NCI-H2107 treated with DMSO at 0.1 percent for 48 hours (cell line): ENCODE data around the gene CCDC83.
A peak's percentile ranks its signal among the peaks of the same experiment; 100 is the strongest.
"Not testable (repeated sequence)": the region's sequence is repeated elsewhere in the genome, so short reads cannot be mapped to it uniquely, and the experiment has no call there.

Source experiments
- DNase-seq: peaks from one replicate; lab custom pipeline; 2025; ENCODE audit not compliant: unreplicated experiment; lab: John Stamatoyannopoulos, UW

The CCDC83 gene

DNA sequence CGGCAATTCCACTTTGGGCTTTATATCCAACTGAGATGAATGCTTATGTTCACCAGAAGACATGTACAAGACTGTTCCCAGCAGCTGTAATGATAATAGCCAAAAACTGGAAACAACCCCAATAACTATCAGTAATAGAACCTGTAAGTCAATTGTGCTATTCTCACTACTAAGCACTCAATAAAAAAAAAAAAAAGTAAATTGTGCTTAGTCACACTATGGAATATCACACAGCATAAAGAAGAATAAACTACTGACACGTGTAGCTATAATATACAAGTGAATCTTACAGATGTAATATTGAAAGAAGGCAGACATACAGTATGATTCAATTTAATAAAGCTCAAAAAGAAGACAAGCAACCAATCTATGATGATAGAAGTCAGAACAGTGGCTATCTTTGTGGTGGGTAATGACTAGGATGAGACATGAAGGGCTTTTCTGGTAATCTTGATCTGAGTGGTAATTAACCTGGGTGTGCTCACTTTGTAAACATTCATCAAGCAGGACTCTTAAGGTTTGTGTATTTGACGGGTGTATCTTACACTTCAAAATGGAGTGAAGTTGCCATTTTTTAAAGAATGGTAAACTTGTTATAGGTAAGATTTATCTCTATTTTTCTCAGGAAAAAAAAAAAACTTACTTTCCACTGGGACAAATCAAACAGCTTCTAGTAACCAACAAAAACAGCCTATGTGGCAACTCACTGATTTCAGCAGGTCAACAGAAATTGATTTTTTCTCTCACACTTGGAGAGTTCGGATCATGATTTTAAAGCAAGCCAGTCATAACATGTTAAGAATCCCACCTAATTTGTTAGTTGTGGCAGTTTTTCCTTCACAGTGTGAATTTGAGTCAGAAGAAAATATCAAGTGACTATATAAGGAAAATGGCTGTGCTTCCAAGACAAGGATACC is 84.2 kb downstream of the CCDC83 start:
- DNase-seq = no peak

DNA sequence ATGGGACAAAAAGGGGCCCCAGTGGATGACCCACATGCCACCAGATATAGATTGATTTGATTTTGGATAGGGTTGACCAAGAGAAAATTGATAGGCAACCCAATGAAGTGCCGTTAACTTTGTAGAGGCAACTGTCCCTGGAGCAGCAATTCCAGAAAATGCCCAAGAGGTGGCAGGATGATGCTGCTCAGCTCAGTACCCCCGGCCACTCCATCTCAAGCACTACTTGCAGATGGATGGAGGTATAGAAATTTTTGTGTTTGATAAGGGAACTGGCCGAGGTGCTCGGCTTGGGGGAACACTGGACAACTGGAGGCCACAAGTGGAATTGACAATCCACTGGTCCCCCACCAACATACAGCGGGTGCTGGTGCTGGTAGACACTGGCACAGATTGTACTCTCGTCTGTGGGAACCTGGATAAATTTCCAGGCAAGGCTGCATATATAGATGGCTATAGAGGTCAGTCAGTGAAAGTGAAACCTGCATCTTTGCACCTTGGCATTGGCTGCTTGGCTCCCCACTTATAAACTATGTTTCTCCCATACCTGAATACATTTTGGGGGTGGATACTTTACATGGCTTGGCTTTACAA is 86.3 kb downstream of the CCDC83 start:
- peak; percentile 27 for DNase-seq

DNA sequence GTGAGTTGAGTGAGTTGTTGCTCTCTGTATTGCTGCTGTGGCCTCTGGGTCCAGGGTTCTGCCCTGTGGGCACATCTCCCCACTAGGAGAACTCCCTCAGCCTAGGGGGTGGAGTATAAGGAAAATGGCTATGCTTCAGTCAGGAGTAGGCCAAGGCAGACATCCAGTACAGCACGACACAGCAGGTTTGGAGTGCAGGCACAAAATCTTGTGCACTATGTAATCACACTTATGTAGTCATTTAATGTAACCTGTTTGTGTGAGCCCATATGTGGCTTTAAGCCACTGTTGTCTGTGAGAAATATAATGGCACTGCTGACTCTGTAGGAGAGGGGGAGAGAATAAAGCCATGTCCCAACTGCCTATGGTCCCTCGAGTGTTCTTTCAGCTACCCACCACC is 90.1 kb downstream of the CCDC83 start:
- no peak for DNase-seq

DNA sequence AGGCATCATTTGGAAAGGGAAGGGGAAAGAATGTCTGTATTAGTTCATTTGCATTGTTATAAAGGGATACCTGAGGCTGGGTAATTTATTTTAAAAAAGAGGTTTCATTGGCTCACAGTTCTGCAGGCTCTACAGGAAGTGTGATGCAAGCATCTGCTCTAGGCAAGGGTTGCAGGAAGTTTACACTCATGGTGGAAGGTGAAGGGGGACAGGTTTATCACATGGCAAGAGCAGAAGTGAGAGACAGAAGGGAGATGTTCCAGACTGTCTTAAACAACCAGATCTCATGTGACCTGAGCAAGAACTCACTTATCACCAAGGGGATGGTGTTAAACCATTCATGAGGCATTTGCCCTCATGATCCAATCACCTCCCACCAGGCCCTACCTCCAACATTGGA is 90.6 kb downstream of the CCDC83 start:
- no peak for DNase-seq

DNA sequence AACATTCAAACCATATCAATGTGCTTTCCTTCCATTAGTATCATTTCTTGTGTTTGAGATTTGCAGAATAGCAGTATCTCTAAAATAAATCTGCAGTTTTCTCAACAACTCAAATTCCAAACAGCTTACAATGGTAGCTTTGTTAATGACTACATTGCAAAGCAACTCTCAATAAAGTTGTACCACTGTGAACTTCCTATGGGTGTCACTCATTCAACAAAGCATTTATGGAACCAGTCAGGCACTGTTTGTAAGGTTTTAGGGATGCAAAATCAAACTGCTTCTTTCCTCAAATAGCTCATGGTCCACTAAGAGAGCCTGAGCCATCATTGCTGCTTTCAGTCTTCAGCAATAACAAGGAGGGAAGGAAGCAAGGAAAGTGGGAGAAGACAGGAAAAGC is 91.0 kb downstream of the CCDC83 start:
- DNase-seq = no peak

DNA sequence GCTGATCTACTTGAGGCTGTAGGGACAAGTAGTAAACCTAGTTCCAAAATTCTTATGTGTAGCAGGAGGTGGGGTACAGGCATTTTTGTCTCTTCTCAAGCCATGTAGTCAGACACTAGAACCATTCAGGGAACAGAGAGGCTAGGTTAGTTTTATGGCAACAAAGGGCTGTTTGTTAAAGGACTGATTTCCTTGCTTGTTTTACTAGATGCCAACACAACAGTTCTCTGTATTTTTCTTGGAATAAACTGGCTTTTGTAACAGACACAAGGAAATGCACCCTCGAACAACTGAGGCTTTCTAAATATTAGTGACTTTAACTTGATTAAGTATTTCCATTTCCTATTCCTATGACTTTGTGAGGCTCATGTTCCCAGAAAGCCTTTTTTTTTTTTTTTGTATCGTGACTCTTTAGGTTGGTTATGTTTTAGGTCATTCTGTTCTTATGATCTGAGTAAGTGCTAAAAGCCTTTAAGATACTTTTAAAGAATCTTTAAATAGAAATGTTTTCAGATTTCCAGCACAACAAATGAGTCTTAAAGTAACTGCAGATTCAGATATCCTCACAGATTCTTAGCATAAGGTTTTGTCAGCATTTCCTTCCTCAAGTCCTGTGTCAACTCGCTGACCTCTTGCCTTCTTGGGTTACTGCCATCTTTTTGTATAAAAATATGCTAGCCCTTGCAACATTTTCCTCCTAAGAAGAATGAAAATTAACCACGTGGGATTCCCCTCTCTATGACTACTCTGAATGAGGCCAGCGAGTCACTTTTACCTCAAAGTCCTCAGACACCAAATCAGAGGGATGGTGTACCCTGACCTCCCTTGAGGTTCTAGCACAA is 92.5 kb downstream of the CCDC83 start:
- DNase-seq = no peak

DNA sequence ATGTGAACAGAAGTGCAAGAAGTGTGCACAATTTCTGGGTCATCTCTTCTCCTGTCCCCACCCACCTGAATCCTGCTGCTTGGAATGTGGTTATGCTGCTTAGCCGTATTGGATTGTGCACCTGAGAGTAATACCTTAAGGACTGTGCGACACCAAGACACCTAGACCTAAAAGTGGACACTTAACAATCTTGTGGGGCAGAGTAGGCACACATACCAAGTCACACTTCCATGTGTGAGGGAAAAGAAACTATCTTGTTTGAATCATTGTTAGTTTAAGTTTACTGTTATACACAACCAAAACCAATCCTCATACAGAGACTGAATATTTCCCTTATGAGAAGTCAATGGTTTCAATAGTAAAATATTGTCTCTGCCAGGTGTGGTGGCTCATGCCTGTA is 93.7 kb downstream of the CCDC83 start:
- DNase-seq = no peak

DNA sequence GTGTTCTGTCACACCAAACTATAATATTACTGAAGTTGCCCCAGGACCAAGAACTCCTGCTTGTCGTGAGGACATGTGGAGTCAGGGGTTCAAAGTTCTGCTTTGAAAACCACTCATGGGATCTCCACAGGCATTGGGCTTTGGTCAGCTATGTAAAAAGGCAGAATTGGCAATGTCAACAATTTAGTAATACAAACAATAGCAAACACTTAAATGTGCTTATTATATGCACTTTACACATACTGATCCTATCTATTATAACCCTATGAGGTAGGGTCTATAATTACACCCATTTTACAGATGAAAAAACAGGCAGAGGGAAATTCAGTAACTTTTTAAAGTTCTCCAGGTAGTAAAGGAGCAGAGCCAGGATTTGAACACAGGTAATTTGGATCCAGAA is 94.6 kb downstream of the CCDC83 start:
- no peak for DNase-seq

DNA sequence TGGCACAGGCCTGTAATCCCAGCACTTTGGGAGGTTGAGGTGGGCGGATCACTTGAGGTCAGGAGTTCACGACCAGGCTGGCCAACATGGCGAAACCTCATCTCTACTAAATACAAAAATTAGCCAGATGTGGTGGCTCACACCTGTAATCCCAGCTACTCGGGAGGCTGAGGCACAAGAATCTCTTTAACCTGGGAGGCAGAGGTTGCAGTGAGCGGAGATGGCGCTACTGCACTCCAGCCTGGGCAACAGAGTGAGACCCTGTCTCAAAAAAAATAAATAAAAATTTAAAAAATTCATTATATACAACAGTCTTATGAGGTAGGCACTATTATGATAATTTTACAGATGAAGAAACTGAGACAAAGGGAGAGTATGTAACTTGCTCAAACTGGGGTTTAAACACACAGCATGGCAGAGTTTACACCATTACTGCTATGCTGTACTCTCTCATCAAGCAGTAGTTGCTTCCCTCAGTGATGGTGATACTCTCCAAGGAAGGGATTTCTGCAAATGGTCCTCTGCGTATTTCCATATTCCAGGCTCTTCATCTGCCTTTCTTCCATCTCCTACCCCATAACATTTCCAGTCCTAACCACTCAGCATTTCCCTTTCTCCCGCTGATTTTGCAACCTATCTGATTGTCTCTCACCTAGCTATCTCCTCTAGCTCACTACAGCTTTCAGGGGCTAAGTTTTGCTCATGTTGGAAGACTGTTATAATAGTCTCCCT is 95.3 kb downstream of the CCDC83 start:
- no peak for DNase-seq

DNA sequence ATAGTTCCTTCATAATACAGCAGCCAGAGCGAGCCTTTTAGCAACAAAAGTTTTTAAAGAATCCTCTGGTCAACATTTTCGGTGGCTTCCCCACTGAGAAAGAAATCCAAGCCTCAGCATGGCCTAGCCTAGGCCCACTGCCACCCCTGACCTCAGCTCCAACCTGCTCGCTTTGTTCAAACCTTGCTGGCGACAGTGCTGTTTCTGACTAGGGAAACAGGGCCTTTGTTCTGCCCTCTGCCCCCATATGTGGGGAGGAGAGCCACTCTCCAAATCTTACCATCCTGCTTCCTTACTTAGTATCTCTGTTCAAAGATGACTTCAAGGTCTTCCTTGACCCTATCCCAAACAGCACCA is 95.8 kb downstream of the CCDC83 start:
- DNase-seq = no peak

DNA sequence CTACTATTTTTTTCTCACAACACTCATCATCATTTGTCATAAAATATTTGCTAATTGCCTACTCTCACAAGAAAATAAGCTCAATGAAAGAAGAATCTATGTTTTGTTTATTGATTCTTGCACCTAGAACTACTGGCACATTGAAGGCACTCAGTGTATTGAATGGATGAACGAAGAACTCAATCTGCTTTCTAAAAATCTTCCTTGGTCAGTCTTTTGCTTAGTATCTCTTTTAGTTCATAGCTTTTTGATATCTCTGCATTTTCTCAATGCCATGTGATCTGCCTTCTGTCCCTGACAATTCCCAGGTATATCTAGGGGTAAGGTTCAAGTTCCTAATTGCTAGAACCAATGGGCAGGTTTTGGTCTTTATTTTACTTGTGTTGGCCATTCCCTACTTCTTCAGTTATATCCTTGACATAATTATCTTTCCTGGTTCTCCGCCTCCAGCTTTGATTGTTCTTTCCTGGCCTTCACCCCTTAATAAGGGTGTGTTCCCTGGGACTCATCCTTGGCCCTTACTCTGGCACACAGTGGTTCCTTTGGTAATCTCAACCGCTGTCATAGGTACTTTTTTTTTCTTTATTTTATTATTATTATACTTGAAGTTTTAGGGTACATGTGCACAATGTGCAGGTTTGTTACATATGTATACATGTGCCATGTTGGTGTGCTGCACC is 96.4 kb downstream of the CCDC83 start:
- DNase-seq = no peak

DNA sequence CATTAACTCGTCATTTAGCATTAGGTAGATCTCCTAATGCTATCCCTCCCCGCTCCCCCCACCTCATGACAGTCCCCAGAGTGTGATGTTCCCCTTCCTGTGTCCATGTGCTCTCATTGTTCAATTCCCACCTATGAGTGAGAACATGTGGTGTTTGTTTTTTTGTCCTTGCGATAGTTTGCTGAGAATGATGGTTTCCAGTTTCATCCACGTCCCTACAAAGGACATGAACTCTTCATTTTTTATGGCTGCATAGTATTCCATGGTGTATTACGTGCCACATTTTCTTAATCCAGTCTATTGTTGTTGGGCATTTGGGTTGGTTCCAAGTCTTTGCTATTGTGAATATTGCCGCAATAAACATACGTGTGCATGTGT is 96.9 kb downstream of the CCDC83 start:
- DNase-seq = not testable (repeated sequence)

DNA sequence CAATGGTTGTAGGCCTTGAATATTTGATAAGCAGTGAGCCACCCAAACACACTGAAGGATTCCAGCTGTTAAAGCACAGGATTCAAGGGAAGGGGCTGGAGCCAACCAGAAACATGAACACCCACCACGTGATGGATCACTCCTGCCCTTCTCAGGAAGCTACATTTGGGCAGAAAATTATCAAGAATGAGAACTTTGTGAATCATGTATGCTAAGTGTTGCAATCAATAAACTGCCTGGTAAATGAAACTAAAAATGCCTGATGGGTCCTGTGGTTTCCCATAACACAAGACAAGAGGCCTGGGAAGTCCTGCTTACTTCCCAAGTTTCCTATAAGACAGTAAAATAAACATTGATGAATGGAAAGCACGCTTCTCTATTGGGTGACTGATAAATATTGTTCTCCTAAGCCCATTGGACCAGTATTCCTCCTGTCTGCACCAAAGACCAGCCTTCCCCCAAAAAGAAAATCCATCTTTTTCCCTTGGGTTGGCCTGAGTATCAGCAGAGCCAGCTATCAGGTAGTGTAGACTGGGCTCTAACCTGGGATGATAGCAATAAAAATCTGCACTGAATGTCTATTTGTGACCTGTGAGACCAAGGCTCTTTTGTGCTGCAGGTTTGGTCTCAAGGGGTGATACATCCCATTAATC is 98.4 kb downstream of the CCDC83 start:
- no peak for DNase-seq

DNA sequence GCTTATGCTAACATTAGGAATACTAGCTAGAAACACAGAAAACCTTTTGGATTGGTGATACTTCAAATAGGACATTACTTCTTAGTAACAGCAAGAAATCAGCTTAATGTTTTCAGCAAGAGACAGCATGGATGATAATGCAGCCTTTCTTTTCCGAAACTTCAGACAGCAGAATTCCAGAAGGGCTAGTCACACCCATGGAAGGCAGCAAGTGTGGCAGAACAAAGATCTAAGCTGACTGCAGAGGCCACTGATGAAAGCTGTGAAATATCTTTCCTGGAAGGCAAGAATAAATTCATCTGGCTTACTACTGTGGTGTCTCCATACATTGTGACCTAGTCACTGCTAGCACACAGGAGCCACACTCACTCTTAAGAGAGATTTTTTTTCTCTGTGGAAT is 100.3 kb downstream of the CCDC83 start:
- DNase-seq = no peak

DNA sequence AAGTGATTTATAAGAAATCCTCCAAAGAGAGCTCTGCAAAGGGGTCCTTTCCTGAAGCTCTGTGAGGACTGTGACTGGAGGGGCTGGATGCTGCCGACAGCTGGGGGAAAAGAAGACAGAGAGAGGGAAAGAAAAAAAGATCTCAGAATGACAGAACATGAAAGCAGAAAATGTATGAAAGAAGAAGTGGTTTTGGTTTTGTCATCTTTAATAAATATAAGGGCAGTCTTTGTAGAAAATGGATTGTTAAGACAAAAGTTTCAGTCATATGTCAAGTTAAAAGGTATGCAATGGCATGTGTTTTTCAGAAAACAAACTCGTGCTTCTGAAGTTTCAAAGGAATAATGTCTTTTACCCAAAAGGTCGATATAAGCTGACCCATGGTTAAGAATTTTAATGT is 105.5 kb downstream of the CCDC83 start:
- no peak for DNase-seq

DNA sequence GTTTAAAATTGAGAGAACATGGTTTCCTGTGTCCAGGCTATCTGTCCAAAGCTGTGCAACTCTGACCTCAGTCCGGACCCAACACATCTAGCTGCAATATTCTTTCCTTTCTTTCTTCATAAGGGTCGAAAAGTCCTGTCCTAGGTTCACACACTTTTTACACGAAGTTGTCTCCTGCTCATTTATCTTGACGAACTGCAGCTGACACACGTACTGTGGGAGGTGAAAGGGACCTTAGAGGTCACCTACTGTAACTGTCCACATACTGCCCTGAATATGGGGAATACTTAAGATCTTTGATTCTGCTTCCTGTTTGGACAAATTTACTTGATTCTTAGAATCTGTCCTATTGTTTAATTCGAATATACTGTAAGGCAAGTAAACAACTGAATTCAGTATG is 105.9 kb downstream of the CCDC83 start:
- DNase-seq = no peak

DNA sequence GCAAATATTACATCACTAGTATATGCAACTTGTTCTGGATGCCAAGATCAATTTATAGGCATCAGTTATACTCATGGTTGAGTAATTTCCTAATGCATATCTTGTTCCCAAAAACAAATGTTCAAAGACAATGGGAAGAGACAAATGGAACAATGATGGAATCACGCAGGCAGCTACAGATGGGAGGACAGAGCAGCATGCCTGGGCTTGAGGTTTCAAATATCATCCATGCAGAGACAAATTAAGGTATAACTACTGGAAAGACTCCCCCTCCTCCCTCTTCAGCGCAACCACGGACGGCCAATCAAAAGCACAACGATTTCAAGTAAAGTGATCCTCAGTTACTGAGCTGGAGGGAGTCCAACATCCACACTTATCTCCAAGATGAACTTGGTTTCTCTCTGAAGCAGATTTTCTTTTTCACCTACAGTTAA is 106.8 kb downstream of the CCDC83 start:
- DNase-seq = peak; percentile 91

DNA sequence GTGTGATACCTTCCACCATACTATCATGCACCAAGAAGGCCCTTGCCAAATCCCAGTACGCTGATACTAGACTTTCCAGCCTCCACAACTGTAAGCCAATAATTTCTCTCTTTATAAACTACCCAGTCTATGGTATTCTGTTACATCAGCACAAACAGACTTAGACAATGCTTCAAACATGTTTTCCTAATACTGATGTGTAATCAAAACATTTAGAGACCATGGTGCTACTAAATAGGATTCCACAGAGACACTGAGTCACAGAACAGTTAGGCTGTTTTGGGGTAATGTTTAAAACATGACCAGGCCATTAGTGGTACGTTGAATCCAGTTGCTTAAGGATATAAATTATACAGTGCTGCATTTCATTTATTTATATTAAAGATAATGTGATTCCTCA is 110.0 kb downstream of the CCDC83 start:
- DNase-seq = no peak

DNA sequence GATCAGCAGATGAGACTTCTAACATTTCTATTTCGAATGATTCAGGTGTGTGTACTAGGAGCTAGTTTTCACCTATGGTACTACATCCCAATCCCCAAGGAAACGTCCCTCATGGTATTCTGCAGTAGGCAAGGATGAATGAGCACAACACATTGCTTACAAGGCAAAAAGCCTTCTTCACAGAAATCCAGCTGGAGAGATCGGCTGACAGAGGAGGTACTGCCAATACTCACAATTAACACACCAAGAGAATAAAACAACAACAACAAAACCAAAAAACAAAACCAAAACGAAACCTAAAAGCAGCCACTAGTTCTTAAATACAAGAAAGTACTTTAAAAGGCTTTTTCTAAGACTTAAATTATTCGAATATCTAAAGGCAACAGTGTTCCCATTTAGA is 112.3 kb downstream of the CCDC83 start:
- no peak for DNase-seq
